MCF 10A (cell line): ENCODE results near the gene RBM44. TPM values are rescaled to one million over a fixed set of nuclear protein-coding genes. Genes with fewer than 3 reads are reported as not detected.

Source experiments
- BruUV-seq: library from RNA; stranded (reverse); fragments of 400-500 nt; replicated peaks from 2 replicates; lab custom pipeline; 2021; lab: Mats Ljungman, UMichigan
- CTCF ChIA-PET: fragments of 300-600 bp; sonication (Branson Sonifier 250); formaldehyde crosslinking; extraction: SDS; loops from one replicate; lab custom pipeline; 2021; ENCODE audit warnings: antibody characterized with exemption, inconsistent platforms; lab: Yijun Ruan, JAX
- POLR2A ChIA-PET: fragments of 300-600, 350-650 bp; sonication (Branson Sonifier 250); formaldehyde crosslinking; extraction: SDS; loops from one replicate; lab custom pipeline; 2020; ENCODE audit warnings: antibody characterized with exemption, inconsistent platforms; lab: Yijun Ruan, JAX
- DNase-seq: peaks from one replicate; pipeline ENCODE4 v3.0.0-alpha.2; 2018; ENCODE audit not compliant: unreplicated experiment
- H3K27ac Mint-ChIP-seq: one replicate; pipeline ENCODE4 v1.8.0; 2022; ENCODE audit warnings: mild to moderate bottlenecking, low read depth, mixed read lengths; ENCODE audit not compliant: unreplicated experiment
- H3K27me3 Mint-ChIP-seq: one replicate; pipeline ENCODE4 v1.8.0; 2022; ENCODE audit warnings: mixed read lengths; ENCODE audit not compliant: insufficient read depth, unreplicated experiment
- H3K36me3 Mint-ChIP-seq: one replicate; pipeline ENCODE4 v1.8.0; 2022; ENCODE audit warnings: mild to moderate bottlenecking, moderate library complexity, mixed read lengths; ENCODE audit not compliant: insufficient read depth, unreplicated experiment
- H3K4me1 Mint-ChIP-seq: one replicate; pipeline ENCODE4 v1.8.0; 2022; ENCODE audit warnings: mixed read lengths; ENCODE audit not compliant: insufficient read depth, unreplicated experiment
- H3K4me3 Mint-ChIP-seq: one replicate; pipeline ENCODE4 v1.8.0; 2022; ENCODE audit warnings: mild to moderate bottlenecking, moderate library complexity, mixed read lengths; ENCODE audit not compliant: unreplicated experiment
- H3K9me3 Mint-ChIP-seq: one replicate; pipeline ENCODE4 v1.8.0; 2022; ENCODE audit warnings: mixed read lengths; ENCODE audit not compliant: unreplicated experiment
- intact Hi-C: fragments of 100-400 bp; cut with micrococcal nuclease; formaldehyde crosslinking; loops from 2 replicates; pipeline ENCODE4 v1.14.1; 2022
- total RNA-seq: library from RNA; stranded (reverse); gene quantifications from 2 replicates; pipeline ENCODE4 v1.2.3, GENCODE V29; 2022
- TF ChIP-seq, protein P1 (sequence below): fragments of 200-600 bp; IDR thresholded peaks from one replicate; pipeline ENCODE4 v1.8.0; 2022; ENCODE audit warnings: antibody characterized with exemption, mild to moderate bottlenecking; ENCODE audit not compliant: unreplicated experiment

The RBM44 gene
- total RNA-seq, 1 experiment from 2014 or later, result 0.23 TPM

DNA sequence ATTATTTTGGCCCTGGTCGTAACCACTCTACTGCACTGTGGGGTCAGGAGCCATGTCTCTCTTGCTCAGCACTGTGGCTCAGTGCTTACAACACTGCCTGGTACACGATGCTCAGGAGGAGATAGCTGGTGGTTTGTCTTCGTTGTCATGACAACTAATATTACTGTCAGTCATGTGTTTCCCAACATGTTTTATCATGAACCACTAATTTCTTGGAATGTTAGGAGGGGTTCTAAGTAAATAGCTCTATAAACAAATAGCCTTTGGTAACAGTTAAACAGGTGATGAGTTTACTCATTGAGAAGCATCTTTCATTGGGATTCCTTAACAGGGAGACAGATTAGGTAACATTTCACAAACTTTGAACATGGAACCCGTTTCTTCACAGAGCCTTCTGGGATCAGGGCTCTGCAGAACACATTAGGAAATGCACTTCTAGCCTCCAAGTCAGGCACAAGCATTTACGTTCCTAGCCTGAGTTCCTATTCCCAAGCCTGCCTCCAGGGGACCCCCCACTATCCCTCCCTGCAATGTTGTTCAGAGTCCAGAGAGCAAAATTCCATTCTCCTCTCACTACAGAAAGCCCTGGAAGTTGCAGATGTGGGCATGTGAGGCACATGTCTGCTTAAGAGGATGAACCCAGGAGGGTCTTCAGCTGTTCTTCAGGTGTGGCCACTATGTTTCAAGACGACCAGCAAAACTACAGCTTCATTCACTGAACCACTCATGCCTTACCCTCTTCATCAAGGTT is 6.4 kb upstream of the RBM44 start:
- TF ChIP-seq, protein P1, sequence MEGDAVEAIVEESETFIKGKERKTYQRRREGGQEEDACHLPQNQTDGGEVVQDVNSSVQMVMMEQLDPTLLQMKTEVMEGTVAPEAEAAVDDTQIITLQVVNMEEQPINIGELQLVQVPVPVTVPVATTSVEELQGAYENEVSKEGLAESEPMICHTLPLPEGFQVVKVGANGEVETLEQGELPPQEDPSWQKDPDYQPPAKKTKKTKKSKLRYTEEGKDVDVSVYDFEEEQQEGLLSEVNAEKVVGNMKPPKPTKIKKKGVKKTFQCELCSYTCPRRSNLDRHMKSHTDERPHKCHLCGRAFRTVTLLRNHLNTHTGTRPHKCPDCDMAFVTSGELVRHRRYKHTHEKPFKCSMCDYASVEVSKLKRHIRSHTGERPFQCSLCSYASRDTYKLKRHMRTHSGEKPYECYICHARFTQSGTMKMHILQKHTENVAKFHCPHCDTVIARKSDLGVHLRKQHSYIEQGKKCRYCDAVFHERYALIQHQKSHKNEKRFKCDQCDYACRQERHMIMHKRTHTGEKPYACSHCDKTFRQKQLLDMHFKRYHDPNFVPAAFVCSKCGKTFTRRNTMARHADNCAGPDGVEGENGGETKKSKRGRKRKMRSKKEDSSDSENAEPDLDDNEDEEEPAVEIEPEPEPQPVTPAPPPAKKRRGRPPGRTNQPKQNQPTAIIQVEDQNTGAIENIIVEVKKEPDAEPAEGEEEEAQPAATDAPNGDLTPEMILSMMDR, result no peak
- intact Hi-C loops, result no loop called here
- no TSS peak for BruUV-seq

DNA sequence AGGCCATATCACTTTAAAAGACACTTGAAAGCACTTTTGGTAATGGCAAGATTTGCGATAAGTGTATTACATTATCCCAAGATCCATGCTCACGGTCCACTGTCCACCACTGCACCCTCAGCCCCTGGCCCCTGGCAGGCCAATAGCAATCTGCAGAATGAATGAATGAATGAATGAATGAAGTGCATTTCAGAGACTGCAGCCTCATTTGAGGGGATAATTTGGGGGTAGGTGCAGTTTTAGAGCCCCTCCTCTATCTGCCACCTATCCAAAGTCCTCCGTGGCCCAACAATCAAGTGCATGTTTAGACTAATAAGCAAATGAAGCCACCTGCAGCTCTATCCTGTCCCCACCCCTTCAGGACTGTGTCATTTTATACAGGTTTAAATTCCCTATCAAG is 1.3 kb upstream of the RBM44 start:
- H3K4me1 Mint-ChIP-seq, result no peaks in the 10 kb centered on the region
- no peak overlapping the region for H3K27ac Mint-ChIP-seq
- ChIA-PET CTCF (no interaction called here), POLR2A (interaction anchor here (0.8 kb wide), 1 partner anchor 57 kb away, joined by 3 read pairs; no protein-coding TSS in a partner anchor)
- no TSS peak for BruUV-seq
- H3K9me3 Mint-ChIP-seq, result no peaks in the 10 kb centered on the region
- no peaks in the 10 kb centered on the region for H3K36me3 Mint-ChIP-seq
- TF ChIP-seq, protein P1, result no peak
- no peaks in the 10 kb centered on the region for H3K27me3 Mint-ChIP-seq
- intact Hi-C loops, result no loop called here
- no peak overlapping the region for H3K4me3 Mint-ChIP-seq
- no peak for DNase-seq

More for the DNA sequence above, 6.4 kb upstream of the RBM44 start:
- Mint-ChIP-seq H3K36me3 (no peaks in the 10 kb centered on the region), H3K4me3 (no peak overlapping the region), H3K27ac (no peak overlapping the region), H3K9me3 (no peaks in the 10 kb centered on the region), H3K27me3 (no peaks in the 10 kb centered on the region), H3K4me1 (no peaks in the 10 kb centered on the region)
- ChIA-PET CTCF (interaction anchor here (0.6 kb wide), 1 partner anchor 16 kb away, joined by 3 read pairs; no protein-coding TSS in a partner anchor), POLR2A (no interaction called here)
- peak; percentile 9 for DNase-seq

DNA sequence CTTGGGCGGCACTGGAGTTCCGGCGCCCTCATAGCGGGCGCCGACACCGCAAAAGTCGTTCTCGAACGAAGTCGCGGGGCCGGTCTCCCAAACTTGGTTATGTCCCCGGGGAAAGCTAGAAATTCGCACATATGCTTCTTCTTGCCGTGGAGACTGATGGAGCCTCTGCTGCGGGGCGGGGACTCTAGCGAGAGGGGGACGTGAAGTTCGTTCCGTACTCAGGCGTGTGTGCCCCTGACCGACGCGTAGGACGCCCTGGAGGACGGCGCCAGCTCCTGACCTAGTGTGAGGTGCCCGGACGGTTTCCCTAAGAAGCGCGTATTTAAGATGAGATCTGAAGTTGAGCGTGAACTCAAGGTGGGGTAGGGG is 465 bp downstream of the RBM44 start:
- TF ChIP-seq, protein P1, result no peak
- Mint-ChIP-seq H3K4me1 (no peaks in the 10 kb centered on the region), H3K27me3 (no peaks in the 10 kb centered on the region), H3K4me3 (no peak overlapping the region), H3K9me3 (no peaks in the 10 kb centered on the region), H3K27ac (no peak overlapping the region), H3K36me3 (no peaks in the 10 kb centered on the region)
- intact Hi-C loops, result no loop called here
- CTCF ChIA-PET, result no interaction called here
- no peak for DNase-seq
- no TSS peak for BruUV-seq
- POLR2A ChIA-PET, result no interaction called here

DNA sequence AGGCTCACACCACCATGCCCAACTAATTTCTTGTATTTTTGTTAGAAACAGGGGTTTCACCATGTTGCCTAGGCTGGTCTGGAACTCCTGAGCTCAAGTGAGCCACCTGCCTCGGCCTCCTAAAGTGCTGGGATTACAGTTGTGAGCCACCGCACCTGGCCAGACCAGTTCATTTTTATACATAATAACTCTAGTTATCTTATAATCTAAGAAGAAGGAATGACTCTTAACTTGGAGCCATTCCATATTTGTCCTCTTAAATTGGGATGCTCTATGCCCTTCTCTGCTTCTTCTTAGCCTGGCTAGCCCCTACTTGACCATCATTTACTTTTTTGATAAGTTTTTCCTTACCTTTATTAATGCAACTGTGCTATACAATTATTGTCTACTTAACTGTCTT is 2.9 kb downstream of the RBM44 start:
- ChIA-PET CTCF (interaction anchor here (1.1 kb wide), 1 partner anchor 27 kb away, joined by 4 read pairs; no protein-coding TSS in a partner anchor), POLR2A (no interaction called here)
- no peak for DNase-seq
- H3K36me3 Mint-ChIP-seq, result no peaks in the 10 kb centered on the region
- BruUV-seq, result no TSS peak
- H3K27ac Mint-ChIP-seq, result no peak overlapping the region
- TF ChIP-seq, protein P1, result no peak
- intact Hi-C loops, result no loop called here
- H3K27me3 Mint-ChIP-seq, result no peaks in the 10 kb centered on the region
- H3K4me3 Mint-ChIP-seq, result no peak overlapping the region
- H3K9me3 Mint-ChIP-seq, result no peaks in the 10 kb centered on the region
- no peaks in the 10 kb centered on the region for H3K4me1 Mint-ChIP-seq
